HK-2 (cell line): ENCODE results near the gene SLC12A5.

Source experiments
- DNase-seq: peaks from one replicate; pipeline ENCODE4 v3.0.0-alpha.2; 2018; ENCODE audit not compliant: unreplicated experiment

SLC12A5 gene

DNA sequence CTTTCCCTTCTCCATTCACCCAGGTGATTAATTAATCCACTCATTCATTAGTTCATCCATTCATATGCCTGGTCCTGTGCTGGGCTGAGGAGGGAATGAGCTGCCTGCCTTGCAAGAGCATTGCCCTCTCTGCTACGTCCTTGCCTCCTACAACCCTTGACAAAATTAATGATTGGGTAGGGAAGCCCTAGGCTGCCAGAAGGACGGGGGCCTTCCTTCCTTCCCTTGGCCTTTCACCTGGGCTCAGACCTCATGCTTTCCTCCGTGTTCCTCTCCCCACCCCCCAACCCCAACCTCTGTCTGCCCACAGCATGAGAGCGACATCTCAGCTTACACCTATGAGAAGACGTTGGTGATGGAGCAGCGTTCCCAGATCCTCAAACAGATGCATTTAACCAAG lies 25.6 kb downstream of the SLC12A5 start:
- no peak for DNase-seq

DNA sequence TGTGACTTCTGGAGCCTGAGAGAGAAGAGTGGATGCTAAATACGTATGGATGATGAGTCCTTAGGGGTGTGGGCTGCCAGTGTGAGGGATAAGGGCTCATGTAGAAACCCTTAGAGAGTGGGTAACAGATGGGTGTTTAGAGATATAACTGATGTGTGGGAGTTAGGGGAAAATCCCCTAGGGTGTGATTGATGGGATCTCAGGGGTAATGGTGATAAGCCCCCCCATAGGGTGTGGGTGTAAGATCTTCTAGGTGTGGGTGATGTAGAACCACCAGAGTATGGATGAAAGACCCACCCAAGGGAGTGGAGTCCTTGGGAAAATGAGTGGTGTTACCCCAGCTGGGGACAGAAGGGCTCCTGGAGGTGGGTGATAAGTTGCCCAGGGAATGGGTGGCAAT lies 26.3 kb downstream of the SLC12A5 start:
- no peak for DNase-seq

DNA sequence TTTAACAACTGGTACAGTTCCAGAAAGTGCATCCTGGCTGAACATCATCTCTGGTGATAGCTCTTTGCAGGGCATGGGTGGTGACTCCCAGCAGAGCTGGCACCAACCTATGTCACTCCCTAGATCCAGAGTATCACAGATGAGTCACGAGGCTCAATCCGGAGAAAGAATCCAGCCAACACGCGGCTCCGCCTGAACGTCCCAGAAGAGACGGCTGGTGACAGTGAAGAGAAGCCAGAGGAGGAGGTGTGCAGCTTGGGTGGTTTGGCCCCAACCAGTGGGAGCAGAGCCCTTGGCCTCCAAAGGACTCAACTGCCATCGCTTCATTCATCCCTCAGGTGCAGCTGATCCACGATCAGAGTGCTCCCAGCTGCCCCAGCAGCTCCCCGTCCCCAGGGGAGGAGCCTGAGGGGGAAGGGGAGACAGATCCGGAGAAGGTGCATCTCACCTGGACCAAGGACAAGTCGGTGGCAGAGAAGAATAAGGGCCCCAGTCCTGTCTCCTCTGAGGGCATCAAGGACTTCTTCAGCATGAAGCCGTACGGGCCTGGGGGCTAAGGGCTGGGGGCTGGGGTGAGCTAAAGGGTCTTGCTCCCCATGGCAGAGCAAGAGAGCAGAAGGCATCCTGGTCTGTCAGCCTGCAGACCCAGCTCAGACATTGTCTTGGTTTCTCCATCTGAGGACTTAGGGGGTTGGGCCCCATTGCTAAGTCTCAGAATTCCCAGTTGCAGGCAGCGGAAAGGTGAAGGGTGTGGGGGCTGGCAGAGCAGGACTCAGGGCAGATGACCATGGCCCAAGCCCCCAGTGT lies 27.2 kb downstream of the SLC12A5 start:
- DNase-seq: no peak

DNA sequence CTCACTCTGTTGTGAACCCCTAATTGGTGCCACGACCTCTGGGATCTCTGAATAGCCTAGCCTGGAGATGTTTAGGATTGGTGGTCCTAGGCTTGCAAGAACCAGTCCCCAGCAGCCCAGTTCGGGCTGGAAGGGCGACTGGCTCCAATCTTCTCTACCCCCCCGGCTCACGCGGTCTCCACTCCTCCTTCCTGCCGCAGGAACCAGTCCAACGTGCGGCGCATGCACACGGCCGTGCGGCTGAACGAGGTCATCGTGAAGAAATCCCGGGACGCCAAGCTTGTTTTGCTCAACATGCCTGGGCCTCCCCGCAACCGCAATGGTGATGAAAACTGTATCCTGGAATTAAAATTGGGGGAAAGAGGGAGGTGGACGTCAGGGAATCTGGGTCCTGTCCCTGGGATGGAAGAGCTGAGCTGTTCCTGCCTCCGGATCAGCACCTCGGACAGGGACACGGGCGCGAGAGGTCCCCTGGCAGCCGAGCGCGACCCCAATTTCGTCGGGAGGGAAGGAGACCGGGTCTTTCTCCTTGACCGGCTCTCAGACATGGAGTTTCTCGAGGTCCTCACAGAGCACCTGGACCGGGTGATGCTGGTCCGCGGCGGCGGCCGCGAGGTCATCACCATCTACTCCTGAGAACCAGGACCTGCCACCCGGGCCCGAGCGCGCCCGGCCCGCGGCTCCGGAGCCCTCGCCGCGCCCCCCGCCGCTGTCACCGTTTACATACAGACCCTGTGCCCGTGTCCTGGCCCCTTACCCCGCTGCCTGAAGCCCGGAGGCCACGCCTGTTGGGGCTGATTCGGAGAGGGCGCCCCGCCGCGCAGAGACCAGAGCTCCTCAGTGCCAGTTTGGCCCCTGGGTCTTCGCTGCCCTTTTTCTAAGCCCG lies 28.2 kb downstream of the SLC12A5 start:
- peak; percentile 27 for DNase-seq

DNA sequence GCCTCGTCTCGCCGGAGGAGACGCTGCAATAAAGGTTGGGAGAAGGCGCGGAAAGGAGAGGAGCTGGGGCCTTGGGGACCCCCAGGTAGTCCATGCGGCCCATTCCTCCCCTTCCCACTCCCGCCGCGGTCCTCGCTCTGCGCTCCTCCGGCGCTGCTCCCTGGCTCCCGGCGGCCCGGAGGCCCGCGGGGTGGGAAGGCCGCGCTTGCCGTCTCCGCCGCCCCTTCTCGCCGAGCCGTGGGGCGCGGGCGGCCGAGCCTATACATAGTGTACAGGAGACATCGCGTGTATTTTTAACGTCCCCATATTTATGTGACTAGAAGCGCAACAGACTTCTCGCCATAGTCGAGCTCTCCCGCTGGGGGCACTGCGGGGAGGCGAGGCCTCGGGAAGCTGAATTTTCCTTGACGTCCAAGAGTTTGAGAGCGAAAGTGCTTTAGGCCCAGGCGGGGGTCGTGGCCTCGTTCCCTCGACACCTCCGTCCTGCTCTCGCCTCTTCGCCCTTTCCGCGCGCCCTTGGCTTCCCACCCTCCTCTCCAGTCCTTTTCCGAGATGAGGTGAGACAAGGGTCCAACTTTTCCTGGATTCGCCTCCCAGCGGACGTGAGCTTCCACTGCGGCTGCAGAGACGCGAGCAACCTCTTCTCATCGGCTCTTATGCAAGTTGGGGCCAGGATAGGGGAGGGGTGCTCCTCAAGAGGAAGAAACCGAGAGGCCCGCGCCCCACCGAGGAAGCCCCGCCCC lies 29.0 kb downstream of the SLC12A5 start:
- no peak for DNase-seq

DNA sequence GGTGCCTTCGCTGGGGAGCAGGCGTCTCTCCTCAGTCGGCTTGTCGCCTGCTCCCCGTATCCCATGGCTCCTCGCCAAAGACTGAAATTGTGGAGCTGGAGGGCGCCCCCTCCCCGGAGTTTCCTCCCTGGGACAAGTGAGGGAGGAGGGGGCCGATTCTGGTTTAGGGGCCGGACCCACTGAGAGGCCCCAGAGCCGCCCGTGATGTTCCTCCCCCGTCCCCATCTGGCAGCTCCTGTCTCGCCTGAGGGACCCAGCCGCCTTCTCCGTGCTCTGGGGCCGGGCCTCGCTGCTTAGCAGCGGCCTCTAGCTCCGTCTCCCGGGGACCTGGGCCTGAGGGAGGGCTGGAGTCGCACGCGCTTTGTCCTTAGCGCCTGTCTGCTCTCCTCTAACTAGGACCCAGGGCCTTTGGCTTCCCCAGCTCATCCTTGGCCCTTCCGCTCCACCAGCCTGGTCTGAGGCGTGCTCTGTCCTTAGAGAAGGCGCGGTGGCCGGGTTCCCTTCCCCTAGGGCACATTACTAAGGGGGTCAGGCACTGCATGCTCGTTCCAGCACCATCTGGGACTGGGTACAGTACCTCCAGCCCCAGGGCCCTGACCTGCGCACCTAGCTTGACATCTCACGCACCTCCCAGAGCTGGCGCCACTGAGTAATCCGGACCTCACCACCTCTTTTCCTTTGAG lies 29.7 kb downstream of the SLC12A5 start:
- DNase-seq: no peak

DNA sequence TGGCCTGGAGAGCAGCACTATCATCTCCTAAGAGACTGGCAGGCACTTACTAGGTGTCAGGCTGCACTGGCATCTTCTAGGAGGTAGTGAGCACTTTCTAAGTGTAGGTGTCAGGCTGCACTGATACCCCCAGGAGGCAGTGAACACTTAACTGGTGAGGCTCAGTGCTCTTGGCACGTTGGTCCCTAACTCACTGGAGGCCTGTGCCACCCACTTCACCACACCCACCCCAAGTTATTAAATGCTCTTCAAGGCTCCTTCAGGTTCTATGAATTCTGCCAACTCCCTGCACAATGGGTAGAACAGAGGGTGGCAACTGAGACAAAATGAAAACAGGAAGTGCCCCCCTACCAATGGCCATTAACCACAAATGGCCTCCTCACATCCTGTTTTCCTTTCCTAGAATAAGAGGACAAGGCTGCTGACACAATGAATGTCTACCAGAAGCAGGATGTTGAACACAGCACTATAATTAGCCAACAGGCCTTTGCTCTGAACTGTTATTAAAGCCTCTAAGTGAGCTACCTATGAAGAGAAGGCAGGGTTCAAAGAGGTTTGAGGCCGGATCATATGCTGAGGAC lies 31.4 kb downstream of the SLC12A5 start:
- DNase-seq: no peak

DNA sequence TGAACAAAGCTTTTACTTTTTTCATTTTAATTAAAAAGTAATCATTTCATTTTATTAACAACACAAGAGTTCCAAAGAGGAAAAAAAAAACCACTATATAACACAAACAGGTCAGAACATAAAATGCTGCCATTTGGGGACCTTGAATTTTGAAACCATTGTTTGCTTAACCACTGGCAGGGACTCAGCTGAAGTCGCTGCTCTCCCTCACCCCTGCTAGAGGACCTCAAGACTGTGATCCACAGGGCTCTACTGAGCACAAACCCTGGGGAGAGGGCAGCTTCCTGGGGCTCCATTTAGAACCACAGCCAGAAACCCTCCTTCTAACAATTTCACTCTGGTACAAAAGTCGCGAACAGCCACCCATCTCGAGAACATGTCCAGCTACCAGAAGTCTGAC lies 32.0 kb downstream of the SLC12A5 start:
- no peak for DNase-seq

DNA sequence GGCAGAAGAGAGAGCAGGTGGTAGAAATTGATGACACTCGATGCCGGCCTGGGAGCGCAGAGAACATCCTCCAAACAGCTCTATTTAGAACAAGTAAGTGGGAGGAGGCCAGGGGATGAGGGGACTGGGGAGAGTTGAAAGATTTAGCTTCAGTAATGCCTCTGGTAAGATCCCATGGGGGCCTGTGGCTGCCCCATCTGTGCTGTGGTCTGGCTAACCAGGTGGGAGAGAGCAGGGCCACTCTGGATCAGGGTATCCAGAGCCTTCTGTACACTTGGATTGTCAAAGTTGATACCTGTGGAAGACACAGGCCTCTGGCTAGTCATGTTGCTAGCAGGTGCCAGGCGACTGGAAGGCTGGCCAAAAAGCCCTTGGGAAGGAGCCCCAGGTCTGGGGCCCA lies 33.1 kb downstream of the SLC12A5 start:
- DNase-seq: no peak

DNA sequence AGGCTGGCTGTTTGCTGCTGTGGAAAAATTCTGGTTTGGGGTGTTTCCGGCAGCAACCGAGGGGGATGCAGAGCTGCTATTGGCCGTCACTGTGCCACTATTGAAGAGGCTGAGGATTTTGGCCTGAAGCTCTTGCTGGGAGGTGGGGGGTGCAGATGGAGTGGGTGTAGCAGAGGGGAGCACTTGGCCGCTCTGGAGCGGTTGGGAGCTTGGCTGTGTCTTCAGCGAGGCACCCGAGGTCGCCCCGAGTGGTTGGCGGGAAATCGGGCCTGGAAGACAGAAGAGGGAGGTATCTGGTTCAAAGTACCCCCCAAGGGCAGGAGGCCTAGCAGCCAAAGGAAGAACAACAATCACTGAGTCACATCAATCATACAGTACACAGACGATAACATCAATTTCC lies 33.6 kb downstream of the SLC12A5 start:
- no peak for DNase-seq

DNA sequence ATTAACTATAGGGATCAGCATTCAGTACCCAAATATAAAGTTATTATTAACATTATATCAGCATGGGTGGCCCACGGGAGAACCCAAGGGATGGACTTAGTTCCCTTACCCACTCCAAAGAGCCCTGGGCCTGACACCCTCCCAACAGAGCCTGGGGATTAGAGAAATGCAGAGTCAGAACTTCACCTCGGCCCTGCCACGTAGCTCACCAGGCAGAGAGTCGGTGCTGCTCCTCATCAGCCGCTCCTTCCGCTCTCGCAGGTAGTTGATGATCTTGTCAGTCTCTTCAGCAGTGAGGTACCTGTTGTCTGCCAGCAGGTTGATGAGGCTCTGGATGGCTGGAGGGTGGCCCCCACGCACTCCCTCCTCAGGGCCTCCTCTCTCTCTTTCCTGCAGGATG lies 34.1 kb downstream of the SLC12A5 start:
- DNase-seq: no peak

DNA sequence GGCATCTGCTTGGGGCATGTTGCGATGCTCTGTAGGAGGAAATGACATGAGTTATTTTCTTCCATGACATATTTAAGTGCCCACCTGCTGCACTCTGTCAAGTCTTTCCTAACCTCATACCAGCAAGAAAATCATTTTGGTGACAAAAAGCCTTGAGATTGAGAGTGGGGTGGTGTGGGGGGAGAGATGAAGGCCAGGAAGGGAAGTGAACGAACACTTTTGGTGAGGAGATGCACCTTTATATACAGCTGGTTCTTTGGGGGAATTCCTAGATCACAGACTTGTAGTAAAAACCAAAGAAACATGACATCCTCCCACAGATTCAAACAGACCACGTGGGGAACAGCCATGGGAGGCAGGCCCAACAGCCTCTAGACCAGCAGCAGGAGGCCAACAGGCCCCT lies 34.6 kb downstream of the SLC12A5 start:
- no peak for DNase-seq

DNA sequence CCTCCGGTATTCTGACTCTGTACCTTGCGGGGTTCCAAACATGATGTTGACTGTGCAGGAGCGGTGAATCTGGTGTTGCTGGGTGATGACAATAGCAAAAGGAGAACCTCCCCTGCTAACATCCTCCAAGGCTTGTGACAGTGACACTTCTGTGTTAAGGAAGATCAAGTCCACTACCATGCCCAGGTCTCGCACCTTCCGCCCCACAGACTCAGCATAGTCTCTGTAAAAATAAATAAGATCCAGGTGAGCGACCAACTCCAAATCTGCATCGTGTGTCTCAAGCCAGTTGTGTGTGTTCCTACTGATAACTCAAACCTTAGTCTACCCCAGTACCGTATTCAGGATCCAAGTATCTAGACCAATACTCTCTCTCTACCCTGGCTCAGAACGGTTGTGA lies 36.0 kb downstream of the SLC12A5 start:
- no peak for DNase-seq

DNA sequence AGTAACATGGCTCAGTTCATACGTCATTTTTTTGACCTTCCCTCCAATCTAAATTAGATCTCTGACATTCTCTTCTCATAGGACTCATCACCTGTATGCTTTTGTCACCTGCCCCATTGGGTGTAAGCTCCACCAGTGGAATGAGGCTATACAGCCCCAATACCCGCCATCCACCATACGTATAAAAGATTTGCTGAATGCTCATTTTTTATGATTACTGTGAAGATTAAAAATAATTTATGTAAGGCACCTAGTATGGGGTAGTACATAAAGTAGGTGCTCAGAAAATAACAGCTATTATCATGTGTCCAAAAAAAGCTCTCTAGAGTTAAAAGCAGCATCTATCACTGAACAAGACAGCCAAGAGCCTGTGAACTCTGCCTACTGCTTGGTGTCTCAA lies 36.7 kb downstream of the SLC12A5 start:
- no peak for DNase-seq

DNA sequence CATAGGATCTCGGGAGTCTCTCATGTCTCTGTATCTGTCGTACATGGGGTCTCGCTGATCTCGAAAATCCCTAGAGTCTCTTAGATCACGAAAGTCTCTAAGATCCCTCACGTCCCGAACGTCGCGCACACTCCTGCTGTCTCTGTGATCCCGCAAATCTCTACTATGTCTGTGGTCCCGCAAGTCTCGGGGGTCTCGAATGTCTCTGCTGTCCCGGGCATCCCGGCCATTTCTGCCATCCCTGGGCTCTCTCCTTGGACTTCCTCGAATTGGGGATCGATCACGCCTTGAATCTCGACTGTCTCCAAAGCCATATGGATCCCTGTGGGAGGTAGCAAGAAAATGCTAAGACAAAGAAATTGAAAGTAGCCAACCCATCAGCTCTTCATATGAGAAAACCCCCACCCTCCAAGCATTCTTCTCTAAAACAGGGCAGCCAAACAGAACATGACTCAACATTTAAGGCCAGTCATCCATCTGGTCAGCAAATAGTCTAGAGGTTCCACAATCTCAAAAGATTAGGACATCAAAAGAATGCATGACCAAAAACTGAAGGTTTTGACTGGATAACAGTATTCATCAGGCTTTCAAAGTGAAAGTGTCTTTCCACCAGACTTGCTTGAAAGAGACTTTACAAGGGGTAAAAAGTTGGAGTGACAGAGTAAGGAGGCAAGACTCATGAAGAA lies 41.3 kb downstream of the SLC12A5 start:
- DNase-seq: no peak

DNA sequence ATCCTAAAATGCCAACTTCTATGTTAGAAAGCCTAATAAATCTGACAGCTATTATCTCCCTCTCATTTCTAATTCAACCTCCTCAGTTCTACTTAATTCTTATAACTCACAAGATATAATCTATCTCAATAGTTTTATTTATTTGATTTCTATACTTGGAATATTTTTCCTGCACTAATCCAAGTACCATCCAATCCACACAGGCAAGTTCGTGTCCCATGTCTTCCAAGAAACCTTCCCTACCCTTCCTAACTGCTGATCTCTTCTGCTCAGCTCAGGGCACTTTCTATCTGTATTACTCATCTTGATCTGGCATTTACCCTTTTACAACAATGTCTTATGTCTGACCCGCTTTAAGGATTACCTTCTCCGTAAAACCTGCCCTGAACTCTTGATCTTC lies 42.6 kb downstream of the SLC12A5 start:
- DNase-seq: no peak

DNA sequence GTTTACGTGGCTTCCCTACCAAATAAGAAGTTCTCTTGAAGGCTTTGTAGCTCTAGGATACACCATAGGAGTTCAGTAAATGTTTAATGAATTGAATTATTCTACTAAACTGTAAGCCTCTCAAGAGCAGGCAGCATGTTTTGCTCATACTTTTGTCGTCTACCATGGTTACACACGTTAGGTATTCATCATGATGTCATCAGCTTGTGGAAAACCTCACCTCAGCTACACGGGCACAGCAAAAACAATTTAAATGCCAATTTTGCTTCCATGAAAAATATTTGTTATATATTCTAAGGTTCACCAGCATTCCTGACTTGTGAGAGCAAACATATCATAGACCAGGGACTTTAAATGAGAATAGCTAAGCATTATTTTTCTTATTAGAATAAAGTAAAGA lies 44.0 kb downstream of the SLC12A5 start:
- no peak for DNase-seq

DNA sequence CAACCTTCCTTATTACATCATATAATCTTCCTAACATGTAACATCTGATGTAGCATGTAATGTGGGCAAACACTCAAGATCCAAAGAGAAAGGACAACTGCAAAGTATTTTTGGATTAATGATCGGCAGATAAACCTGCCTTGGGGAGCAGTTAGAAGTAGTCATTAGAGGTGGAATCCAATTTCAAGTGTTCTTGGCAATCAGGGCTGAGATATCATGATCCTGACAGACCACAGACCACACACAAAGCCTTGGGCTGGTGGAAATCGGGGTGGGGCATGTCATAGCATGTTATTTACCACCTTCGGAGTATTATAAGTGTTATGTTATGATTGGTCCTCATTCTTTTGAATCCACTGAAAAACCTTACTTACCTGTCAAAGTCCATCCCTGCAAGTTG lies 44.4 kb downstream of the SLC12A5 start:
- DNase-seq: no peak

DNA sequence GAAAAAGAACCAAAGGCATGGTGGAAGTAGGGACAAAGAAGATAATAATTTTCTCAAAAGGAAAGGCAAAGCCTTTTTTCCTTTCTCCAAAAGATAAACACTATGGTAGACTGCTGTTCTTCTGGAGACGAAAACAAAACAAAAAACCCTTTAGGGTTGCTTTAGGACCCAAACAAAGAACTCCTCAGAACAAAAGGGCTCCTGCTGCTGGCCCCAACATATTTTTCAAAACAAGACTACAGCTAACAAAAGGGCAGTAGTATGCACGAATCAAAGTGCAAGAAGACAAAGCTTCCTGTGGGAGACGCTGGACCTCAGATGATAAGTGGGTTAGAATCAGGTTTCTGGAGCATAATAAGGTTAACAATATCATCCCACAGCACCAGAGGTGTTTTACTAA lies 45.0 kb downstream of the SLC12A5 start:
- DNase-seq: no peak

DNA sequence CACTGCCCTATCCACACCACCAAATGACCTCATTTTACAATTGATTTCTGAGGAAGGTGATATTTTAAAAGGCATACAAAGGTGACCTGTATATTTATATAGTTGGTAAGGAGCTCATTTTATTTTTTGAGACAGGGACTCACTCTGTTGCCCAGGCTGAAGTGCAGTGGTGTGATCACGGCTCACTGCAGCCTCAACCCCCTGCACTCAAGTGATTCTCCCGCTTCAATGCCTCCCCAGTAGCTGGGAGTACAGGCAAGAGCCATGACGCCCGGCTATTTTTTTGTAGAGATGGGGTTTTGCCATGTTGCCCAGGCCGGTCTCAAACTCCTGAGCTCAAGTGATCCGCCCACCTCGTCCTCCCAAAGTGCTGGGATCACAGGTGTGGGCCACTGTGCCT lies 47.8 kb downstream of the SLC12A5 start:
- no peak for DNase-seq
